Lung (tissue), 12 donors: ENCODE measurements around the gene SLX9. TPM values are rescaled to one million over a fixed set of nuclear protein-coding genes. Genes with fewer than 3 reads are reported as not detected.

Source experiments
- ATAC-seq: fragments of 200-7000 bp; cut with Tn5 transposase; one replicate; pipeline ENCODE4 v1.9.1; 2020; ENCODE audit warnings: moderate number of reproducible peaks; ENCODE audit not compliant: insufficient read depth, low FRiP score
- DNase-seq, 3 donors: peaks; one replicate each; pipeline ENCODE4 v3.0.0-alpha.2; 2013 to 2017
- H3K27ac ChIP-seq, 2 donors: one replicate each; pipeline ENCODE4 v1.5.1; 2013; ENCODE audit warnings: mild to moderate bottlenecking in 2 of 2, moderate library complexity in 2 of 2, control low read depth in 1 of 2, inconsistent platforms in 1 of 2, low read depth in 1 of 2, low read length in 1 of 2
- H3K27me3 ChIP-seq, 3 donors: one replicate each; pipeline ENCODE4 v1.5.1; 2013; ENCODE audit warnings: low read length in 2 of 3; ENCODE audit not compliant: control insufficient read depth in 3 of 3, insufficient read depth in 3 of 3
- H3K36me3 ChIP-seq, 4 donors: one replicate each; pipeline ENCODE4 v1.5.1; 2013; ENCODE audit warnings: low read length in 4 of 4, mild to moderate bottlenecking in 1 of 4, moderate library complexity in 1 of 4; ENCODE audit not compliant: control insufficient read depth in 4 of 4, insufficient read depth in 4 of 4
- H3K4me1 ChIP-seq, 5 donors: one replicate each; pipeline ENCODE4 v1.5.1; 2013; ENCODE audit warnings: low read length in 5 of 5, mild to moderate bottlenecking in 2 of 5, moderate library complexity in 1 of 5; ENCODE audit not compliant: control insufficient read depth in 5 of 5, insufficient read depth in 5 of 5
- H3K4me3 ChIP-seq: one replicate; pipeline ENCODE4 v1.5.1; 2013; ENCODE audit warnings: mild to moderate bottlenecking, control low read depth, moderate library complexity
- H3K9ac ChIP-seq, 2 donors: one replicate each; pipeline ENCODE4 v1.5.1; 2013; ENCODE audit warnings: low read length in 2 of 2, control low read depth in 1 of 2; ENCODE audit not compliant: insufficient read depth in 1 of 2
- H3K9me3 ChIP-seq, 4 donors: one replicate each; pipeline ENCODE4 v1.5.1; 2013; ENCODE audit warnings: low read length in 3 of 4, mild to moderate bottlenecking in 1 of 4, moderate library complexity in 1 of 4; ENCODE audit not compliant: control insufficient read depth in 4 of 4, insufficient read depth in 3 of 4
- WGBS, 2 donors: extraction: QIAGEN DNeasy Blood & Tissue Kit; methylation state at CpG; one replicate each; pipeline ENCODE4 v1.1.7; 2013; 5-methylcytosine and 5-hydroxymethylcytosine counted together
- polyA plus RNA-seq, 2 donors: library from polyadenylated mRNA; stranded (reverse); fragments of 200-250 nt; gene quantifications; one replicate each; pipeline ENCODE4 v1.2.1, GENCODE V29; 2013
- total RNA-seq, 2 donors: library from RNA; depleted of rRNA in 1 of 2; stranded (reverse); fragments of >200 nt in 1 of 2; gene quantifications; one replicate each; pipeline ENCODE4 v1.2.1, GENCODE V29; 2014 to 2021
- TF ChIP-seq, protein P1 (sequence below): IDR thresholded peaks from 2 replicates; pipeline ENCODE4 v1.5.1; 2012; ENCODE audit warnings: mild to moderate bottlenecking; ENCODE audit errors: control extremely low read depth, extremely low read depth
- donor health status: control.
- donor health status: control.
- donor health status: Bipolar disorder and iron deficiency.
- donor health status: healthy.
- donor health status: DM: yes; HTN: yes; CAD: no.

SLX9 gene
- total and polyA plus RNA-seq, 4 donors, result 10.3 to 36.9 (median 27.0) TPM

DNA sequence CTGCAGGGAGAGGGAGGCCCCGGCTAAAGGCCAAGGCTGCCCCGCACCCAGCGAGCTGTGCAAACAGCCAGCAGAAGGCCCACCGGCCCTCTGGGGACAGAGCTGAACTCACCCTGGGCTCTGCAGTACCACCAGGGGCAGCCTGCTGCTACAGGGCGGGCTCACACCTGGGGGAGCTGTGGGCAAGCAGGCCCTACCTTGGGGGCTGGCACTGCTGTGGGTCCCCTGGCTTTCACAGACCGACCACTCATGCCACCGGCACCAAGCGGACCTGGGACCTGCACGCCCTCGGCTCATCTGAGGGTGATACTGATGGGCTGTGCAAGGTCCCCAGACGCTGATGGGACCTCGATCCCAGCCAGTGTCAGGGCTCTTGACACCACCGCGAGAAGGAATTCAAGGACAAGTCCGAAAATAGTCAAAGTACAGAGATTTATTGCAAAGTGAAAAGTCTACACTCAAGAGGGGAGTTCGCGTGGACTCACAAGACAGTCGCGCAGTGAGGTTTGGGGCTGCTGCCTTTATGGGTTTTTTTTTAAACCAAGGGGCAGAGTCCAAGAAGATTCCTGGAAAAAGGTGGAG lies 73.5 kb downstream of the SLX9 start:
- DNase-seq, result peak in 1 of 3 donors; percentile 13
- TF ChIP-seq, protein P1, sequence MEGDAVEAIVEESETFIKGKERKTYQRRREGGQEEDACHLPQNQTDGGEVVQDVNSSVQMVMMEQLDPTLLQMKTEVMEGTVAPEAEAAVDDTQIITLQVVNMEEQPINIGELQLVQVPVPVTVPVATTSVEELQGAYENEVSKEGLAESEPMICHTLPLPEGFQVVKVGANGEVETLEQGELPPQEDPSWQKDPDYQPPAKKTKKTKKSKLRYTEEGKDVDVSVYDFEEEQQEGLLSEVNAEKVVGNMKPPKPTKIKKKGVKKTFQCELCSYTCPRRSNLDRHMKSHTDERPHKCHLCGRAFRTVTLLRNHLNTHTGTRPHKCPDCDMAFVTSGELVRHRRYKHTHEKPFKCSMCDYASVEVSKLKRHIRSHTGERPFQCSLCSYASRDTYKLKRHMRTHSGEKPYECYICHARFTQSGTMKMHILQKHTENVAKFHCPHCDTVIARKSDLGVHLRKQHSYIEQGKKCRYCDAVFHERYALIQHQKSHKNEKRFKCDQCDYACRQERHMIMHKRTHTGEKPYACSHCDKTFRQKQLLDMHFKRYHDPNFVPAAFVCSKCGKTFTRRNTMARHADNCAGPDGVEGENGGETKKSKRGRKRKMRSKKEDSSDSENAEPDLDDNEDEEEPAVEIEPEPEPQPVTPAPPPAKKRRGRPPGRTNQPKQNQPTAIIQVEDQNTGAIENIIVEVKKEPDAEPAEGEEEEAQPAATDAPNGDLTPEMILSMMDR, result no peak
- Histone ChIP-seq H3K36me3 (no peaks in the 10 kb centered on the region), H3K4me3 (no peak overlapping the region), H3K9ac (no peak overlapping the region), H3K9me3 (peaks cover 0 to 2% (median 0%) of the 10 kb centered on the region in 4 donors), H3K27me3 (peaks cover 0 to 3% (median 0%) of the 10 kb centered on the region in 3 donors), H3K27ac (no peak overlapping the region), H3K4me1 (peaks cover 0 to 49% (median 20%) of the 10 kb centered on the region in 5 donors)
- no peak for ATAC-seq
- WGBS, 2 donors, result 87 to 88% methylated on average over 19 of the region's 19 CpGs

DNA sequence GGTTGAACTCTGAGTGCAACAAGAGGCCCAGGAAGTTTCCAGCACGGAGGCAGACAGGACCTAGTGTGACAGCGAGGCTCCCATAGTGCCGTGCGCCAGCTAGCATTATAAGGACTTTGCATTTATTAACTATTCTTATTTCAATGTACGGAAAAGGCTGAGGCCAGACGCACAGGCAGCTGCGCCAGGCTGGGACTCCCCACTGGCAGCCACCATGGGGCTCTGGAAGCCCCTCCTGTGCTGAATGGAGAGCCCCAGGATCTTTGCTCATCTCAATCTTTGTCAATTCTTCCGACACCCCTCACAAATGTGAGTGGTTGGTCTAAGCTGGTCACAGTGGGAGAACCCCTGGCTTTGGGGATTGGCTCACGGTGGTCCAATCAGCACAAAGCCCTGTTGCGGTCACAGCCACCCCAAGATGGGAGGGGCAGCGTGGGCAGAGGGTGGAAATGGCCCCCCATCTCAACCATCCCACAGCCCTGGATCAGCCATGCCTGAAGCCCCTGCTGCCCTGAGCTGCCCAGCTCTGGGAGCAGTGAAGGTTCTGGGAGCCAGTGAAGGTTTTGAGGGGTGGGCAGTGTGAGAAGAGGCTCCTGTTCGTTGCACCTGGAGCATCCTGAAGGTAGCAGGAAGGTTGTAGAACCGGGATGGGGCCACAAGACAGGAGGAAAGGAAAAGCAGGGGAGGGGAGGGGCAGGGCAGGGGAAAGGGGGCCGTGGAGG lies 75.1 kb downstream of the SLX9 start:
- DNase-seq (peak in 1 of 3 donors; percentile 12), ATAC-seq (no peak)
- TF ChIP-seq, protein P1, result no peak
- no peak overlapping the region for H3K4me3 ChIP-seq
- peaks cover 0 to 54% (median 20%) of the 10 kb centered on the region in 5 donors for H3K4me1 ChIP-seq
- no peak overlapping the region for H3K27ac ChIP-seq
- H3K27me3 ChIP-seq, result peaks cover 0 to 3% (median 0%) of the 10 kb centered on the region in 3 donors
- no peaks in the 10 kb centered on the region for H3K36me3 ChIP-seq
- H3K9me3 ChIP-seq, result no peaks in the 10 kb centered on the region
- no peak overlapping the region for H3K9ac ChIP-seq
- WGBS, 2 donors, result 82 to 85% methylated on average over 14 of the region's 14 CpGs

DNA sequence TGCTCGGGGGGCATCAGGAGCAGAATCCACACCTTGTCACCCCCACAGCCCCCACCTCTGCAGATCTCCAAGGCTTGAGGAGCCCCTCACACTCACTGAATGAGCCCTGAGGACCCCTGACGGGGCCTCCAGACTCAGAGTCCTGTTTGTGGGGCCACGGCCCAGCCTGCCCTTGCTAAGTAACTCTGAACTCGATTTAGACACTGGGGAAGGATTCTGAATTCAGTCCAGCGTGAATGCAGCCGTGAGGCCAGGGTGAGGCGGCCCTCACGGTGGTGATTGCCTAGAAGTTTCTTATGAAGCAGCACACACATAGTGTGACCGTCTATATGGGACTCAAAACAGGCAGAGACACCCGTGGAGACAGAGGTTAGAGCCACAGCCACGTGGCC lies 75.6 kb downstream of the SLX9 start:
- TF ChIP-seq, protein P1, result no peak

More for the DNA sequence above, 75.6 kb downstream of the SLX9 start:
- Histone ChIP-seq H3K36me3 (no peaks in the 10 kb centered on the region), H3K27me3 (peaks cover 0 to 3% (median 0%) of the 10 kb centered on the region in 3 donors), H3K4me1 (peaks cover 0 to 53% (median 20%) of the 10 kb centered on the region in 5 donors), H3K4me3 (no peak overlapping the region), H3K9ac (no peak overlapping the region), H3K27ac (no peak overlapping the region), H3K9me3 (no peaks in the 10 kb centered on the region)
- DNase-seq (peak in 1 of 3 donors; percentile 7), ATAC-seq (no peak)
- 80 to 89% methylated on average over 11 of the region's 11 CpGs for WGBS, 2 donors
